GM12873 (cell line): Measurements from ENCODE around the gene LHPP.

ENCODE experiments used
- CTCF ChIP-seq: IDR thresholded peaks from 2 replicates; pipeline ENCODE4 v1.5.1; 2012; ENCODE audit warnings: low read depth, mild to moderate bottlenecking, moderate library complexity, low read length, control low read depth; ENCODE audit not compliant: insufficient read depth; ENCODE audit errors: missing control alignments

Gene LHPP

GRCh38 chr10:124495725-124496124 is 34.1 kb downstream of the LHPP start:
- TF ChIP-seq CTCF, result no peak

- TF ChIP-seq CTCF, result no peak
Observed at GRCh38 chr10:124496150-124496549, 34.5 kb downstream of the LHPP start.

GRCh38 chr10:124496620-124497019 is 35.0 kb downstream of the LHPP start:
- TF ChIP-seq CTCF, result no peak

GRCh38 chr10:124497196-124497881 is 35.7 kb downstream of the LHPP start:
- TF ChIP-seq CTCF, result no peak

GRCh38 chr10:124498056-124498455 is 36.4 kb downstream of the LHPP start:
- TF ChIP-seq CTCF, result no peak

- TF ChIP-seq CTCF, result no peak
Observed at GRCh38 chr10:124500757-124501156, 39.1 kb downstream of the LHPP start.

- TF ChIP-seq CTCF, result no peak
Observed at GRCh38 chr10:124504711-124505110, 43.1 kb downstream of the LHPP start.
